Activated T-helper 2 cell treated with anti-CD3 and anti-CD28 coated beads, Interferon-gamma antibody, Interleukin-2, Interleukin-4, amounts not matched to agents 10 μg/mL and 5 μg/mL and 100 μg/mL, durations not matched to agents 14 hours and 24 hours and 36 hours (primary cell): ENCODE measurements around the gene MGLL. TPM values are rescaled to one million over a fixed set of nuclear protein-coding genes. Genes with fewer than 3 reads are reported as not detected.

Experiments used
- DNase-seq: peaks from one replicate; pipeline ENCODE4 v3.0.0; 2021; ENCODE audit warnings: low spot score
- H3K27ac Mint-ChIP-seq: one replicate; pipeline ENCODE4 v1.8.0; 2021; ENCODE audit warnings: mixed read lengths
- H3K27me3 Mint-ChIP-seq: one replicate; pipeline ENCODE4 v1.8.0; 2021; ENCODE audit warnings: low read depth, mixed read lengths
- H3K36me3 Mint-ChIP-seq: one replicate; pipeline ENCODE4 v1.8.0; 2021; ENCODE audit warnings: low read depth, mixed read lengths
- H3K4me1 Mint-ChIP-seq: one replicate; pipeline ENCODE4 v1.8.0; 2021; ENCODE audit warnings: low read depth, mixed read lengths
- H3K4me3 Mint-ChIP-seq: one replicate; pipeline ENCODE4 v1.8.0; 2021; ENCODE audit warnings: low read depth, mild to moderate bottlenecking, moderate library complexity, mixed read lengths
- H3K9me3 Mint-ChIP-seq: one replicate; pipeline ENCODE4 v1.8.0; 2021; ENCODE audit warnings: mixed read lengths
- intact Hi-C: fragments of 100-400 bp; cut with micrococcal nuclease; formaldehyde crosslinking; loops from one replicate; pipeline ENCODE4 v1.15.1; 2023
- total RNA-seq: library from RNA; stranded (reverse); gene quantifications from 2 replicates; pipeline ENCODE4 v1.2.3, GENCODE V29; 2022

The MGLL gene
- total RNA-seq, 1 donor from 2014 or later = 6.6 TPM

- Mint-ChIP-seq H3K36me3 (no peaks in the 10 kb centered on the region), H3K4me3 (no peak overlapping the region), H3K9me3 (no peaks in the 10 kb centered on the region), H3K4me1 (peaks cover 28% of the 10 kb centered on the region), H3K27me3 (peaks cover 3% of the 10 kb centered on the region), H3K27ac (peak overlapping the region; percentile 20)
- no peak for DNase-seq
- intact Hi-C loops = loop anchor here (2.0 to 5.0 kb wide), 4 partner anchors 52 to 402 kb away; partner anchors contain the start of genes EEFSEC and MGLL
Measured at GRCh38 chr3:127749787-127750225, 72.5 kb downstream of the MGLL start.

GRCh38 chr3:127749361-127749760, 73.0 kb downstream of the MGLL start:
- intact Hi-C loops = no loop called here
- H3K27ac Mint-ChIP-seq = peak overlapping the region; percentile 20

GRCh38 chr3:127748754-127749327, 73.5 kb downstream of the MGLL start:
- Mint-ChIP-seq H3K36me3 (no peaks in the 10 kb centered on the region), H3K4me1 (peaks cover 19% of the 10 kb centered on the region), H3K4me3 (no peak overlapping the region), H3K9me3 (no peaks in the 10 kb centered on the region), H3K27ac (no peak overlapping the region), H3K27me3 (peaks cover 7% of the 10 kb centered on the region)
- DNase-seq = no peak
- intact Hi-C loops = no loop called here

More at GRCh38 chr3:127749361-127749760, 73.0 kb downstream of the MGLL start:
- H3K4me1 Mint-ChIP-seq = peaks cover 24% of the 10 kb centered on the region
- peaks cover 7% of the 10 kb centered on the region for H3K27me3 Mint-ChIP-seq
- H3K9me3 Mint-ChIP-seq = no peaks in the 10 kb centered on the region
- no peak overlapping the region for H3K4me3 Mint-ChIP-seq
- H3K36me3 Mint-ChIP-seq = no peaks in the 10 kb centered on the region
- no peak for DNase-seq

- H3K4me1 Mint-ChIP-seq = peaks cover 18% of the 10 kb centered on the region
- intact Hi-C loops = no loop called here
- H3K9me3 Mint-ChIP-seq = no peaks in the 10 kb centered on the region
- H3K27me3 Mint-ChIP-seq = peaks cover 10% of the 10 kb centered on the region
- DNase-seq = no peak
- H3K4me3 Mint-ChIP-seq = no peak overlapping the region
- no peak overlapping the region for H3K27ac Mint-ChIP-seq
- H3K36me3 Mint-ChIP-seq = no peaks in the 10 kb centered on the region
Measured at GRCh38 chr3:127747751-127748521, 74.4 kb downstream of the MGLL start.

- Mint-ChIP-seq H3K4me3 (no peak overlapping the region), H3K27me3 (peaks cover 7% of the 10 kb centered on the region), H3K4me1 (peaks cover 16% of the 10 kb centered on the region), H3K27ac (no peak overlapping the region), H3K9me3 (no peaks in the 10 kb centered on the region), H3K36me3 (no peaks in the 10 kb centered on the region)
- intact Hi-C loops = no loop called here
- DNase-seq = no peak
Measured at GRCh38 chr3:127747066-127747465, 75.2 kb downstream of the MGLL start.

GRCh38 chr3:127746400-127747057, 75.8 kb downstream of the MGLL start:
- Mint-ChIP-seq H3K4me3 (no peak overlapping the region), H3K9me3 (no peaks in the 10 kb centered on the region), H3K4me1 (peaks cover 16% of the 10 kb centered on the region), H3K36me3 (no peaks in the 10 kb centered on the region), H3K27ac (no peak overlapping the region), H3K27me3 (peaks cover 7% of the 10 kb centered on the region)
- no peak for DNase-seq
- intact Hi-C loops = no loop called here

- H3K4me1 Mint-ChIP-seq = peaks cover 12% of the 10 kb centered on the region
- H3K9me3 Mint-ChIP-seq = no peaks in the 10 kb centered on the region
- no peak for DNase-seq
- no peak overlapping the region for H3K4me3 Mint-ChIP-seq
- no peak overlapping the region for H3K27ac Mint-ChIP-seq
- peaks cover 7% of the 10 kb centered on the region for H3K27me3 Mint-ChIP-seq
- H3K36me3 Mint-ChIP-seq = no peaks in the 10 kb centered on the region
- intact Hi-C loops = no loop called here
Measured at GRCh38 chr3:127745656-127746399, 76.5 kb downstream of the MGLL start.

- intact Hi-C loops = no loop called here
- no peaks in the 10 kb centered on the region for H3K36me3 Mint-ChIP-seq
- H3K9me3 Mint-ChIP-seq = no peaks in the 10 kb centered on the region
- peaks cover 7% of the 10 kb centered on the region for H3K27me3 Mint-ChIP-seq
- peaks cover 4% of the 10 kb centered on the region for H3K4me1 Mint-ChIP-seq
- H3K4me3 Mint-ChIP-seq = no peak overlapping the region
- no peak overlapping the region for H3K27ac Mint-ChIP-seq
- DNase-seq = no peak
Measured at GRCh38 chr3:127744875-127745274, 77.4 kb downstream of the MGLL start.

- H3K4me1 Mint-ChIP-seq = no peaks in the 10 kb centered on the region
- H3K9me3 Mint-ChIP-seq = no peaks in the 10 kb centered on the region
- no peak overlapping the region for H3K4me3 Mint-ChIP-seq
- peaks cover 7% of the 10 kb centered on the region for H3K27me3 Mint-ChIP-seq
- no peaks in the 10 kb centered on the region for H3K36me3 Mint-ChIP-seq
- intact Hi-C loops = no loop called here
- no peak for DNase-seq
- H3K27ac Mint-ChIP-seq = no peak overlapping the region
Measured at GRCh38 chr3:127744253-127744815, 78.0 kb downstream of the MGLL start.

GRCh38 chr3:127743351-127744252, 78.7 kb downstream of the MGLL start:
- Mint-ChIP-seq H3K27me3 (peaks cover 7% of the 10 kb centered on the region), H3K4me3 (no peak overlapping the region), H3K9me3 (no peaks in the 10 kb centered on the region), H3K4me1 (no peaks in the 10 kb centered on the region), H3K27ac (no peak overlapping the region), H3K36me3 (no peaks in the 10 kb centered on the region)
- intact Hi-C loops = no loop called here
- DNase-seq = no peak

- DNase-seq = no peak
- H3K4me3 Mint-ChIP-seq = no peak overlapping the region
- H3K27me3 Mint-ChIP-seq = peaks cover 7% of the 10 kb centered on the region
- intact Hi-C loops = no loop called here
- no peak overlapping the region for H3K27ac Mint-ChIP-seq
- no peaks in the 10 kb centered on the region for H3K36me3 Mint-ChIP-seq
- H3K4me1 Mint-ChIP-seq = peaks cover 3% of the 10 kb centered on the region
- no peaks in the 10 kb centered on the region for H3K9me3 Mint-ChIP-seq
Measured at GRCh38 chr3:127742580-127742979, 79.7 kb downstream of the MGLL start.
